HG02973 (cell line): Measurements from ENCODE around the gene TSSK1B.
"Not testable (repeated sequence)": the region's sequence is repeated elsewhere in the genome, so short reads cannot be mapped to it uniquely, and the experiment has no call there.

Source experiments
- ATAC-seq: cut with Tn5 transposase; IDR thresholded peaks from one replicate; pipeline ENCODE4 v1.9.1; 2021; ENCODE audit warnings: moderate library complexity; ENCODE audit not compliant: unreplicated experiment

Gene TSSK1B, protein sequence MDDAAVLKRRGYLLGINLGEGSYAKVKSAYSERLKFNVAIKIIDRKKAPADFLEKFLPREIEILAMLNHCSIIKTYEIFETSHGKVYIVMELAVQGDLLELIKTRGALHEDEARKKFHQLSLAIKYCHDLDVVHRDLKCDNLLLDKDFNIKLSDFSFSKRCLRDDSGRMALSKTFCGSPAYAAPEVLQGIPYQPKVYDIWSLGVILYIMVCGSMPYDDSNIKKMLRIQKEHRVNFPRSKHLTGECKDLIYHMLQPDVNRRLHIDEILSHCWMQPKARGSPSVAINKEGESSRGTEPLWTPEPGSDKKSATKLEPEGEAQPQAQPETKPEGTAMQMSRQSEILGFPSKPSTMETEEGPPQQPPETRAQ

GRCh38 chr5:113434889-113435288 lies at the start of gene TSSK1B:
TSSK1B (minus strand) TSS chr5:113434989; CDS start chr5:113434839, 150 bp downstream.
- no peak for ATAC-seq

- no peak for ATAC-seq
Observed at GRCh38 chr5:113480243-113480642, 45.5 kb upstream of the TSSK1B start.

- no peak for ATAC-seq
Observed at GRCh38 chr5:113478691-113479090, 43.9 kb upstream of the TSSK1B start.

GRCh38 chr5:113474100-113474728 lies 39.4 kb upstream of the TSSK1B start:
- no peak for ATAC-seq

DNA sequence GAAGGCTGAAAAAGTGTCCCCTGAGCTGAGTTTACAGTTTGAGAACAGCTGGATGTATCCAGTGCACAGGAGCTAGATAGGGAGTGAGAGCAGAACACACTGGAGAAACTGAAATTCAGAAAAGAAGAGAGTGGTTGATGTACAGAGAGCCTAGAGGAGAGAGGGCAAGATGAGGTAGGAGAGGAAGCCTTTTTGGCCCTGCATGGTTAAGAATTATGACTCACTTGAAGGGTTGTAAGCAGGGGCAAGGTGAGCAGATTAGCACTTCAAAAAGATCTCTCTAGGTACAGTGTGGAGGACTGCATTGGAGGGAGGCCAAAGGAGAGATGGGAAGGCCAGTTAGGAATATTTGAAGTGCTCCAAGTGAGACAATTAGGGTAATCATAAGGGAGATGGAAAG lies 28.2 kb upstream of the TSSK1B start:
- no peak for ATAC-seq

DNA sequence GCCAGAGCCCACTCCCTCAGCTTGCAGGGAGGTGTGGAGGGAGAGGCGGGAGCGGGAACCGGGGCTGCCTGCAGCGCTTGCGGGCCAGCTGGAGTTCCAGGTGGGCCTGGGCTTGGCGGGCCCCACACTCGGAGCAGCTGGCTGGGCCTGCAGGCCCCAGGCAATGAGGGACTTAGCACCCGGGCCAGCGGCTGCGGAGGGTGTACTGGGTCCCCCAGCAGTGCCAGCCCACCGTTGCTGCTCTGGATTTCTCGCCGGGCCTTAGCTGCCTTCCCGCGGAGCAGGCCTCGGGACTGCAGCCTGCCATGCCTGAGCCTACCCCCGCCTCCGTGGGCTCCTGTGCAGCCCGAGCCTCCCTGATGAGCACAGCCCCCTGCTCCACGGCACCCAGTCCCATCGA lies 22.3 kb upstream of the TSSK1B start:
- ATAC-seq, result not testable (repeated sequence)

DNA sequence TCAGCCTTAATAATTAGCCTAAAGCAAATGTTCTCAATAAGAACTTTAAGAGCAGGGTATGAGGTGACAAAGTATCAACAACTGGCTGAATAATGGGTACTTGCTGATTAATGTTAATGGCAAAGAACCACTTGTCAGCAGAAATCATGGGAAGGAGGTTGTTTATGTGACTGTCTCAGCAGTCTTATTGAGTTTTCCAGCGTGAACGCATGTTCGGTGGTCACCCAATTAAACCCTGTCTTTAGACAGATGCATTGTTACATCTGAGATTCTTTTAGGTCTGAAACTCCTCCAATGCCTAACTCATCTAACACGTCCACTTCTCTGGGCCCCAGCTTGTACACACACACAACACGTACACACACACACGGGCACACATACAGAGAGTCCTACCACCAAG lies 18.2 kb upstream of the TSSK1B start:
- ATAC-seq, result no peak

DNA sequence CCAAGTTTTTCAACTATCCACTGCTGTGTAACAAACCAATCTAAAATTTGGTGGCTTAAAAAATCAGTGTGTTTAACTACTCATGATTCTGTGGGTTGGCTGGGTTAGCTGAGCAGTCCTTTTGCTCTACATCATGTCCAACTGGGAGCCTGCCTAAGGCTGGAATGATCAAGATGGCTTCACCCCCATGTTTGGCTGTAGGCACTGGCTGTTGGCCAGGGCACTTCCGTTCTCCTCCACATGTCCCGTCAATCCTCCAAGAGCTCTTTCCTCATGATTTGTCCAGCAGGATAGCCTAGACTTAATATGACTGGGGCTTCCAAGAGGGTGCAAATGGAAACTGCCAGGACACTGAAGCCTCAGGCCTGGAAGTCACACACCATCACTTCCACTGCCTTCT lies 17.0 kb upstream of the TSSK1B start:
- ATAC-seq, result no peak

DNA sequence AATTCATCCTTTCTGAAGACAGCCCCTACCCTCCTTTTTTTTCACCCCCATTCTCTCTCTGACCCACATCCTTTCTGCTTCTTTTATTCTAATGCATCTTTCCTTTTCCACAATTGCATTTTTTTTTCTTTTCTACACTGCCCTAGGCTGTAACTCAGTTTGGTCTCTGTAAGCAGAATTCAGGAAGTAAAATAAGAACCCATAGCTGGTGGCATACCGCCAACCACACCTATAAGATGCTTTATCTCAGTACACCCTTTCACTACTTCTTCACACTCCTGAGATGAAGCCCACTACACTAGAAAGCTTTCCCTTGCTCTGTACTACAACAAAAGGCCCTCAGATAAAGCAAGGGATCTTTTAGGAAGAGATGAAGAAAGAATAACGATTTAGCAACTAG lies 16.1 kb upstream of the TSSK1B start:
- no peak for ATAC-seq

DNA sequence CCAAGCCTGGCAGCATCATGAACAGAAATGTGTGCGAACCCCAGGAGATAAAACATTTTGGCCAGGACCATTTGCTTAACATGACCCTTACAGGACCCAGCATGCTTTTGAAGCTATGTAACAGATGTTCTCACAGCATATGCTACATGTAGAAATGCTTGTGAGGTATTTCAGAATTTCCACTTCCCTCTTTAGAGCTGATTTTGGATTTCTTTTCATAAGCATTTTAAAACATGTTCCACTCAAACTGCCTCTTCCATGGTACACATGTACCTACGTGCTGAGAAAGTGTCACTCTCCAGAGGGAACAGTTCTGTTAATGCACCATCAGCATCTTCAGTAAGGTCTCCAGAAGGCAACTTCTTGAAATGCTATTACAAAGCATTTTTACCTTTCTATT lies 15.7 kb upstream of the TSSK1B start:
- ATAC-seq, result no peak

DNA sequence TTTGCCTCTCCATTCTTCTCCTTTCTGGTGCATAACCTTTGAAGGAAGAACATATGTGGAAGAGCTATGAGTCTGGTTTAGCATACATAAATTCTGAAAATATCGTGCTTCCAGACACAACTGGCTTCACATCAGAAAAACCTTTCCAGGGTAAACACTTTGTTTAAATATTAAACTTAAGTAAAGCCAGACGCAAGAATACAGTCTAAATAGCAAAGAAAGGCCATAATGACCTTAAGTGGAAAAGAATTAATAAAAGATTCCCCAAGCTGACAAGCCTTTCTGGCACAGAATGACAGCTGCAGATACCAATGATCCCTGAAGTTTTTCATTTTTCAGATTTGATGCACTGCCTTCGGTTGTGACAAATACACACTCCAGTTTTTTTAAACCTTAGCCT lies 13.5 kb upstream of the TSSK1B start:
- no peak for ATAC-seq

GRCh38 chr5:113447498-113448050 lies 12.8 kb upstream of the TSSK1B start:
- ATAC-seq, result no peak

GRCh38 chr5:113446358-113446927 lies 11.7 kb upstream of the TSSK1B start:
- ATAC-seq, result no peak

GRCh38 chr5:113437111-113437510 lies 2.3 kb upstream of the TSSK1B start:
- no peak for ATAC-seq

GRCh38 chr5:113435575-113435974 lies 786 bp upstream of the TSSK1B start:
- ATAC-seq, result no peak

DNA sequence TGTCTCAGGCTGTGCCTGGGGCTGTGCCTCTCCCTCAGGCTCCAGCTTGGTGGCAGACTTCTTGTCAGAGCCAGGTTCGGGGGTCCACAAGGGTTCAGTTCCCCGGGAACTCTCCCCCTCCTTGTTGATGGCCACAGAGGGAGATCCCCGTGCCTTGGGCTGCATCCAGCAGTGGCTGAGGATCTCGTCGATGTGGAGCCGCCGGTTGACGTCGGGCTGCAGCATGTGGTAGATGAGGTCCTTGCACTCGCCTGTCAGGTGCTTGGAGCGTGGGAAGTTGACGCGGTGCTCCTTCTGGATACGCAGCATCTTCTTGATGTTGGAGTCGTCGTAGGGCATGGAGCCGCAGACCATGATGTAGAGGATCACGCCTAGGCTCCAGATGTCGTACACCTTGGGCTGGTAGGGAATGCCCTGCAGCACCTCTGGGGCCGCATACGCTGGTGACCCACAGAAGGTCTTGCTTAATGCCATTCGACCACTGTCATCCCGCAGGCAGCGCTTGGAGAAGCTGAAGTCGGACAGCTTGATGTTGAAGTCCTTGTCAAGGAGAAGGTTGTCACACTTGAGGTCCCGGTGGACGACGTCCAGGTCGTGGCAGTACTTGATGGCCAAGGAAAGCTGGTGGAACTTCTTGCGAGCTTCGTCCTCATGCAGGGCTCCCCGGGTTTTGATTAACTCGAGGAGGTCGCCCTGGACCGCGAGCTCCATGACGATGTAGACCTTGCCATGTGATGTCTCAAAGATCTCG lies 752 bp downstream of the TSSK1B start:
- ATAC-seq, result no peak

DNA sequence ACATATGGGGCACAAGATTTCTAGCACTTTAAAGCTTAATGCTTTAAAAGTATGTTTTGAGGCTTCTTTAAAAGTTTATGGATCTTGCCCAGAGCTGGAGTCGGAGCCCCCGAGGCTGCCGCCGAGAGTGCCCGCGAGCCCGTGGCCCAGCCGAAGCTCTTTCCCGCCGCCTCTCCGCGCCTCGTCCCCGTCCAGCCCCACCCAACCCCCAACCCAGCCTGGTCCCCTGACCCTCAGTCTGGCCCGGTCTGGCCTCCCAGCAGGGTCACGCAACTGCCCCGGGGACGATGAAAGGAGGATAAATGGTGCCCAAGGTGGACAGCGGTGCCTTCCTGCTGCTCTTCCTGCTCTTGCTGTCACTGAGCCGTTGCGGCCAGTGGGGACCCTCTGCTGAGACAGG lies 1.7 kb downstream of the TSSK1B start:
- ATAC-seq, result no peak

DNA sequence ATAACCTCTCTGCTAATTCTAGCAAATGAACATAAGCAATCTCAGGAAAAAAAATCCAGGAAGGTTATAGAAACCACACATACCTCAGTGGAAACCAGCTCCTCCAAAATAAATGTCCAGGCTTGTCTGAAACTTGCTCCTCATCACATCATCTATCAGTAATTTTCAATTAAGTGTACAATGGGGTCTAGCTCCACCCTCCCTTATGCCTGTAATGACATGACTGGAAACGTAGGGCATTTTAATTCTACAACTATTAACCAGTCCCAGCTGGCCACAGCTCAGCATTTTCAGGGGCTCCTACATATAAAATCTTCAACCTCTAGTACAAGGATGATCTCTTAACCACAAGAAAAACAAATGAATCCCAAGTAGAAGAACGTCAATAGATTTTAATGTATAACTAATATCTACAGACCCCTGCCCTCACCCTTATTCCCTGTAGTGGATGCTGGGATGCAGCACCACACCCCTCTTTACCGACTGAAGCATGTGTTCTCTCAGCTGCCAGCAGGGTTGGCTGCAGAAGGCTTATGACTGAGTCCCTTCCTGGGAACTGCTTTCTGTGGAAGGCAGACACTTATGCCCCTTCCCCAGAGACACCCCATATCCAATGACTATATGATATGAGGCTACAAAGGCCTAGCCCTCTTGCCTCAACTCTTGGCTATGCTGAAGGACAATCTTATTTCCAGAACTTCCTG lies 6.8 kb downstream of the TSSK1B start:
- ATAC-seq, result no peak

GRCh38 chr5:113425909-113426308 lies 8.9 kb downstream of the TSSK1B start:
- no peak for ATAC-seq

DNA sequence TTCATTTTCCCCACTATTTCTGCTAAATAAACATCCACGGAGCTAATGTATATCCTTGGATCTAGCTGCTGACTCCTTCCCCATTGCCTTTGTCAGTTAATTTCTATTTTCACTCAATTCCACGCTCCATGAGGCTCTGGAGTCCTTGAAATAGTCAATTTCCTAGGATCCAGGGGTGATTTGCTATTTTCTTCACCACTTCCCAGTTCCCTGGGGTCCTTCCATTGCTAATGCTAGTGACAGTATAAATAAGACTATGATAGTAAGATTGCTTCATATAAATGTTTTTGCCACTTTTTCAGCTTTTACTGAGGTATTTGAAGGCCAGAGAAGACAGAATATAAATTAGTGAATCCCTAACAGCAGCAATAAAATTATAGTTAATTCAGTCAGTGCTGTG lies 13.1 kb downstream of the TSSK1B start:
- no peak for ATAC-seq

GRCh38 chr5:113405530-113405929 lies 29.3 kb downstream of the TSSK1B start:
- ATAC-seq, result no peak
